Cardiac fibroblast (primary cell): Measurements from ENCODE around the gene FGD6.
A peak's percentile ranks its signal among the peaks of the same experiment; 100 is the strongest.

Experiments
- DNase-seq, 2 donors: peaks; one replicate each; pipeline versions ENCODE4 v3.0.0 to v3.0.0-alpha.2; 2010; ENCODE audit warnings: low read depth in 2 of 2
- H3K4me3 ChIP-seq, 2 donors: replicated peaks in 1 of 2; 1 replicate in 1 of 2; 2 replicates in 1 of 2; pipeline ENCODE4 v1.5.1; 2011; ENCODE audit warnings: low read depth in 2 of 2, low read length in 2 of 2, mild to moderate bottlenecking in 2 of 2, moderate library complexity in 1 of 2
- TF ChIP-seq, protein P1 (sequence below): IDR thresholded peaks from one replicate; pipeline ENCODE4 v1.5.1; 2011; ENCODE audit warnings: low read depth, mild to moderate bottlenecking, low read length, inconsistent platforms

Gene FGD6

DNA sequence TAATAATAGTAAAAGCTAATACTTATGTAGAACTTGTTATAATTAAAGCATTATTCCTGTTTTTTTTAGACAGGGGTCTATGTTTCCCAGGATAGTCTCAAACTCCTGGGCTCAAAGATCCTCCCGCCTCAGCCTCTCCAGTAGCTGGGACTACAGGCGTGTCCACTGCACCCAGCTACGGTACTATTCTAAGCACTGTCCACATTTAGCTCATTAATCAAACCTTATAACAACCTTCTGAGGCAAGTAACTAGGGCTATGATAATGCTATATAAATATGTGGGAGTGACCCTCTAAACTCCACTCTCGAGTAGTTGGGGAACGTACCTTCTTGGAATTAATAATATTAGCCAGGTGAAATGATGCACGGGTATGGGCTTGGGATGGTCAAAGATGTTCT is 83.2 kb downstream of the FGD6 start:
- DNase-seq: no peak
- TF ChIP-seq, protein P1, sequence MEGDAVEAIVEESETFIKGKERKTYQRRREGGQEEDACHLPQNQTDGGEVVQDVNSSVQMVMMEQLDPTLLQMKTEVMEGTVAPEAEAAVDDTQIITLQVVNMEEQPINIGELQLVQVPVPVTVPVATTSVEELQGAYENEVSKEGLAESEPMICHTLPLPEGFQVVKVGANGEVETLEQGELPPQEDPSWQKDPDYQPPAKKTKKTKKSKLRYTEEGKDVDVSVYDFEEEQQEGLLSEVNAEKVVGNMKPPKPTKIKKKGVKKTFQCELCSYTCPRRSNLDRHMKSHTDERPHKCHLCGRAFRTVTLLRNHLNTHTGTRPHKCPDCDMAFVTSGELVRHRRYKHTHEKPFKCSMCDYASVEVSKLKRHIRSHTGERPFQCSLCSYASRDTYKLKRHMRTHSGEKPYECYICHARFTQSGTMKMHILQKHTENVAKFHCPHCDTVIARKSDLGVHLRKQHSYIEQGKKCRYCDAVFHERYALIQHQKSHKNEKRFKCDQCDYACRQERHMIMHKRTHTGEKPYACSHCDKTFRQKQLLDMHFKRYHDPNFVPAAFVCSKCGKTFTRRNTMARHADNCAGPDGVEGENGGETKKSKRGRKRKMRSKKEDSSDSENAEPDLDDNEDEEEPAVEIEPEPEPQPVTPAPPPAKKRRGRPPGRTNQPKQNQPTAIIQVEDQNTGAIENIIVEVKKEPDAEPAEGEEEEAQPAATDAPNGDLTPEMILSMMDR: no peak
- no peak overlapping the region for H3K4me3 ChIP-seq

- DNase-seq: peak; percentile 29 to 32
- TF ChIP-seq, protein P1: no peak
- no peak overlapping the region for H3K4me3 ChIP-seq
Measured at GRCh38 chr12:95131589-95132340, 85.5 kb downstream of the FGD6 start.

GRCh38 chr12:95130096-95130495 is 87.2 kb downstream of the FGD6 start:
- TF ChIP-seq, protein P1: no peak
- no peak overlapping the region for H3K4me3 ChIP-seq
- DNase-seq: peak in 1 of 2 donors; percentile 12

- no peak overlapping the region for H3K4me3 ChIP-seq
- TF ChIP-seq, protein P1: no peak
- DNase-seq: no peak
Measured at GRCh38 chr12:95129115-95129514, 88.2 kb downstream of the FGD6 start.

DNA sequence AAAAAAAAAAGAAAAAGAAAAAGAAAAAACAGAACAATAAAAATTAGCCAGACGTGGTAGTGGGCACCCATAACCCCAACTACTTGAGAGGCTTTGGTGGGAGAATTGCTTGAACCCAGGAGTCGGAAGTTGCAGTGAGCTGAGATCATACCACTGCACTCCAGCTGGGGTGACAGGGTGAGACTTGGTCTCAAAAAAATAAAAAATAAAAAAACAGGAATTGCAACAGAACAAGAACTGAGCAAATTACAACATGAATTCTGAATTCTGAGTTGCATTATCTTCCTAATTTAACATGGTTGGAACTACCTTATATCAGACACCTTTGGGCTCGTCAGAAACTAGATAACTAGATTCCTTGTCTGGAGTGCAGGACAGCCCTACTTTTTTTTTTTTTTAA is 90.5 kb downstream of the FGD6 start:
- no peak overlapping the region for H3K4me3 ChIP-seq
- TF ChIP-seq, protein P1: no peak
- no peak for DNase-seq

DNA sequence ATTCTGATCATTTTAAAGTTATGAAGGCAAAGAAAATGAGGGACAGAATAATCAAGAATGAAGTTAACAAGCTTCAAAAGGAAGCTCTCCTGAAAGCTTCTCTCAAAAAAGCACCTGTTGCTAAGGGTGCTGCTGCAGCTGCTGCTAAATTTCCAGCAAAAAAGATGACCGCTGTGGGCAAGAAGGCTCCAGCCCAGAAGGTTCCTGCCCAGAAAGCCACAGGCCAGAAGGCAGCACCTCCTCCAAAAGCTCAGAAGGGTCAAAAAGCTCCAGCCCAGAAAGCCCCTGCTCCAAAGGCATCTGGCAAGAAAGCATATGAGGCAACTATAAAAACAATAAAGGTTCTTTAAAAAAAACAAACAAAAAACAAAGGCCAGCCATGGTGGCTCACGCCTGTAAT is 91.2 kb downstream of the FGD6 start:
- no peak for DNase-seq
- TF ChIP-seq, protein P1: no peak
- H3K4me3 ChIP-seq: no peak overlapping the region

DNA sequence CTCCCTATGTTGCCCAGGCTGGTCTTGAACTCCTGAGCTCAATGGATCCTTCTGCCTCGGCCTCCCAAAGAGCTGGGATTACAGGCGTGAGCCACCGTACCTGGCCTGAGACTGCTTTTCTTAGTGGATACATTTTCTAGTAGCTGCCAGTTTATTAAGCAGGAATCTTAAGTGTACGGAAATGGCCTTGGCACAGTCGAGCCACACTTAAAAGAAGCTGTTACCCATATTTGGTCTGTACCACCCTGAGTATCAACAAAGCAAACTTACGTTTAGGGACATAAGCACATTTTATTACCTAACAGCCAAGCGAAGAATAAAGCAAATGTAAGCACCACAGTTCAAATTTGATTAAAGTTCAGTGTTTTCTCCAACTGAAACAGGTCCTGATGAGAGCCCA is 93.2 kb downstream of the FGD6 start:
- TF ChIP-seq, protein P1: no peak
- no peak for DNase-seq
- no peak overlapping the region for H3K4me3 ChIP-seq
